Activated CD8-positive, alpha-beta memory T cell treated with anti-CD3 and anti-CD28 coated beads for 1 hour (primary cell): ENCODE measurements around the gene TMEM53.

ENCODE experiments used
- DNase-seq, 2 donors: peaks; one replicate each; pipeline ENCODE4 v3.0.0-alpha.2; 2020; ENCODE audit warnings: low read depth in 1 of 2; ENCODE audit errors: extremely low read depth in 1 of 2

Gene TMEM53

DNA sequence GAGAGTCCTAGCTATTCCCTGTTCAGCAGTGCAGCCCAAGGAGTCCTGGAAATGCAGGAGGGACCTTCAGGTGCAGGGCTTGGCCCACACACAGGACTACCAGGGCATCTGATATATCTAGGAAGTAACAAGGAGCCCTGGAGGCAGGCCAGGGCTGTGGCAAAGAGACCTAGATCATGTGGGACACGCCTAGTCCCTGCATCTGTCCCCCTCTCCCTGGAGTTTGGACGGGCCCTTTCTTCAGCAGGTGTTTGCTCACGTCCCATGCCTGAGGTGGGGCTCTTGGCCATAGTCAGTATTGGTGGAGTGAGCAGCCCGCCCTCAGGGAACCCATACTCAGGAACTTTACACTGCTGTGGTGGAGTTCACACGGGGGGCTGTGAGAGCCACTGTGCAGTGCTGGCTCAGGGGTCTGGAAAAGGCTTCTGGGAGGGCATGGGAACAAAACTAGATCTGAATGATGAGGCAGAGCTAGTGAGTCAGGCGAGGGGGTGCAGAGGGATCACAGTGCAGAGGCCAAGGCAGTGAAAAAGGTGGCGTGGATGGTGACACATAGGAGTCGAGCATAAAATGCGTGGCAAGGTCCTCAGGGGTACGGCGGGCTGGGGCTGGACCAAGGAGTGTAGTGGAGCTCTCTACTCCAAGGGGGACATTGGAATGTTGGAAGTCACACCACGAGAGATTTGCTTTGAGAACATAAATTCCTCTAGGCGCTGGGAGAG is 25.6 kb downstream of the TMEM53 start:
- no peak for DNase-seq

DNA sequence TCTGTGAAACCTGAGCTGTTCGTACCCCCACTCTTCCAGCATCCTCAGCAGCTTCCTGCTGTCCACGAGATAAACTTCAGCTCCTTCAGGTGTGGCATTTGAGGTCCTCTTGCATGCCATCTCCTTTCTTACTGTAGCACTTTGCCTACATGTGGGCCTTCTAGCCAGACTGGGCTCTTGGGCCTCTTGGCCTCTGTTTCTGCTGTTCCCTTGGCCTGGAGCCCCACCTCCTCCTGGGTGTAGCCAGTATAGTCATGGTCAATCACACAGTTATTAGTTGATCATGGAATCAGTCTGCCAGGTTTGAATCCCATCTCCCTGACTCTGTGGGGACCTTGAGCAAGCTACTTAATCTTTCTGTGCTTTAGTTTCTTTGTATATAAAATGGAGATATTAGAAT is 26.4 kb downstream of the TMEM53 start:
- no peak for DNase-seq

DNA sequence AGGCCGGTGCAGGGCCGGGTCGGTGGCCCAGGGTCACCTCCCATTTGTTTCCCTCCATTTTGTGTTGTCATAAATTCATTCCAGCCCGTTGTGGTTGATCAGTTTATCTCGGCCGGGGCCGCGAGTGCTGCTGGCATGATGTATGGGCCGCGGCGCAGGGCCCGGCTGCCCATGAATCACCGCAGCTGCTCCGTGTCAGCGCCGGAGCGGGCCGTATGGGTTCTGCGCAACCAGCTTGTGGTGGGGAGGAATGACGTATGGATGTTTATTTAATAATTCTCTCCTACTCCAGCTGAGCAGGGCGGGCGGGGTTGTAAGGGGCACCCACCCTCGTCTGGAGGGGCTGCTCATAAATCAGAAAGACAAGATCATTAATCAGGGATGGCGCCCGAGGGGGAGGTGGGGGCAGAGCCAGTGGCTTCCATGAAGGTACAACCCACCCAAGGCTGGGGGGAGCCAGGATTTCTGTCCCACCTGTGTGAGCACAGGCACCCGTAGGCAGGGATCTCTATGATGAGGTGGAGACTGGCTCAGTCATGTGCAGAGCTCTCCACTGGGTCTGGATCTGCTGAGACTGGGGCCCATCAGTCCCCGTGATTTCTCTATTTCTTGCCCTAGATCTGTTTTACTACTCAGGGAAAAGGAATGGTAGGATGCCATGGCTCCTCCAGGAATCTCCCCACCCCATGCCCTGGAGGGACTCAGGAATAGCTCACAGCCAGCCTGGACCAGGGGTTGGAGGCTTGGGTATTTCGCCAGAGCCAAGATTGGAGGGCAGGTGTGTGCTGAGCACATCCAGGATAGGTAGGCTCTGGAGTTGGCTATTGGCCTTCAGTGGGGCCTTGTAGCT is 27.8 kb downstream of the TMEM53 start:
- DNase-seq, result no peak

DNA sequence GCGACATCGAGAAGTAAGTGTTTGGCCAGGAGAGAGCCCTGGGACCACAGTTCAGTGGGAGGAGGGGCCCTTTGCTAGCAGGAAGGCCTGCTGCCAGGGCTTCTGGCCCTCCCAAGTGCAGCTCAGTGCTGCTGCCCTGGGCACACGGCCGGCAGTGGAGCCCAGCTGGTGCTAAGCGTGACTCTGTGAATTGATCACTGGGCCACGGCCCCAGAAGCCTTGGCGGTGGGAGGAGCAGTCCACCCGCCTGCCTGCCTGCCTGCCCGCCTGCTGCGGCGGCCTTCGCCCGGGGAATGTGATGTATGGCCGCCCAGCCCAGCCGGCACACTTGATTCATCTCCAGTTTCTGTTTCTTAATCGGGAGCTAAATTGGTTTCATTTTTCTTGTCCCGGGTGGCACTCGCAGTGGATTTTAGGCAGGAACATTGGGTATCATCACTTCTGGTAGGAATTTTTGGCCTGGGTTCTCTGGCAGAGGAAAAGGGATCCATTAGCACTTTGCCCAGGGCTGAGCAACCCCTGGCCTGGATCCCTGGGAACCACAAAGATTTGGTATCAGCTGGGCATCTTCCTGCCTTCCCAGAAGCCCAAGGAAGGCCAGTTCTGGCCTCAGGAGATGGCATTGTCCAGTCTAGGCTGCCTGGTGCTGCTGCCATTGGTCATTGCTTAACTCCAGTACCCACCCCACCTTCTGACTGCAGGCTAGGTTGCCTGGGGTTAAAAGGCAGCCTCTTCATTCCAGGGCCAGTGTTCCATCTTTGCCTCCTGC is 28.6 kb downstream of the TMEM53 start:
- DNase-seq, result no peak

DNA sequence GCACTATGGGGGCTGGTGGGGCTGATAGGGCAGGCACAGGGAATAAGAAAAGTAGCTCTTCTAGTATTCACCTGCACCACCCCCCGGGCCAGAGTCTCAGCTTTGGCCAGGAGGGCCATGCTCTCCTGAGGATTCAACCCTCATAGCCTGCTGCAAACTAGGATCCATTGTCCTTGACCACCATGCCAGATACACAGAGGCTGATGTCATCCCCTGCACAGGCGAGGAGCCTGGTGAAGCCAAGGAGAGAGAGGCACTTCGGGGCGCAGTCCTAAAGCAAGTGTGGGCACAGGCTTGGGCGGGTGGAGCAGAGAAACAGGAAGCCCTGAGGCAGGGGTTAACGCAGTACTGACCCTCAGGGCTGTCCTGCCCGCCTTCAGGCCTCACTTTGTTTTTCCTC is 29.5 kb downstream of the TMEM53 start:
- no peak for DNase-seq

DNA sequence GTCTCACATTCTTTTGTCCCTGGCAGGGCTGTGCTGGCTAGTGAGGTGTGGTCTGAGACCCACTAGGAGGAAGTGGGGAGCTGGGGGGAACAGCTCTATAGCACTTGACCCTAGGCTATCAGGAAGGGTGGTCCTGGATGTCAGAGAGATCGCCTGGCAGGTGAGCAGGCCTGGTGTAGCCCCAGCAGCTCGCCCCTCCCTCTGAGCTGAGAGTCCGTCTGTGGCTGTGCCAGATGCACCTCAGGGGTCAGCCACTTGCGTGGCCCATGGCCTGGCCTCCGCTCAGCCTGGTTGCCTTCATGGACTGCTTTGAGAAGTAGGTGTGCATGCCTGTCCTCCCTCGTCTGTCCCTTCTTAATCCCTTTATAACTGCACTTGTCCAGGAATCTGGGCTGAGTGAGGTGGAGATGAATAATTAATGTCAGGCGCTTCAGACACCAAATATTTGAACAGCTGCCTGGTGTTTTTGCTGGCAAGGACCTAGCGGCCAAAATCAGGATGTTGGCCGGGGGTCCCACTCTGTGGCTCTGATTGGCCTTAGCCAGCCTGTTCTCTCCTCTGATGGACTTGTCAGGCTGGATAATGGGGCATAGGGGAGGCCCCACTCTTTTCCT is 30.5 kb downstream of the TMEM53 start:
- no peak for DNase-seq

DNA sequence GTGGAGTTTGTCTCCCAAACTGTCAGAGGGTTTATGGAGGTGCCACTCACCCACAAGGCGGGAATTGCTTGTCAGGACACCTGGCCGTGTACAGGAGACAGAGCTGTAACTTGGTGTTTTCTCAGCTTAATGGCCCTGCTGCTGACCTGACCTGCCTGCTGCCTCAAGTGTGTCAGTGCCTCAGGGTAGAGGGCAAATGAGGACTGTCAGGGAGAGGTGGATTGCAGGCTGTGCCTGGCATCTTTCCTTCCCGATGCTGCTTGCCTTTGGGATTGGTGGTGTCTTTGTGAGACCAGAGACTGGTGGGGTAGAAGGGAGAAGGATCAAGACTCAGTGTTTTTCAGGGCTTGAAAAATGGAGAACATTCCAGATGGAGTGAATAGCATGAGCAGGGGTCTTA is 31.4 kb downstream of the TMEM53 start:
- DNase-seq, result no peak

DNA sequence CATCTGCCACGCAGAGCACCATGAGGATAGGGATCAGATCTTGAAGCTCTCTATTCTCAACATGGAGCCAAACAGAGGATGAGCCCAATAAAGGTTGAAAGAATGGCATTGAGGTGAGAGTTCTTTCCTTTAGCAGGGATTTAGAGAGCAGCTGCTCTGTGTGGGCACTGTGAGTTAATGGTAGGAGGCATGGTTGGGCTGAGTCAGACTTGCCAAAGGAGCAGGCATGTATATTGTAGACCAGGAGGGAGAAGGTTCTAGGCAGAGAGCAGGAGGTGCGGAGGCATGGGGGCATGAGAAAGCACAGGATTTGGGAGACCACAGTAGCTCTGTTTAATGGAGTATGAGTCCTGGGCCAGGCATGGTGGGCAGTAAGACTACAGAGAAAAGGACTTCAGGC is 32.0 kb downstream of the TMEM53 start:
- DNase-seq, result no peak

DNA sequence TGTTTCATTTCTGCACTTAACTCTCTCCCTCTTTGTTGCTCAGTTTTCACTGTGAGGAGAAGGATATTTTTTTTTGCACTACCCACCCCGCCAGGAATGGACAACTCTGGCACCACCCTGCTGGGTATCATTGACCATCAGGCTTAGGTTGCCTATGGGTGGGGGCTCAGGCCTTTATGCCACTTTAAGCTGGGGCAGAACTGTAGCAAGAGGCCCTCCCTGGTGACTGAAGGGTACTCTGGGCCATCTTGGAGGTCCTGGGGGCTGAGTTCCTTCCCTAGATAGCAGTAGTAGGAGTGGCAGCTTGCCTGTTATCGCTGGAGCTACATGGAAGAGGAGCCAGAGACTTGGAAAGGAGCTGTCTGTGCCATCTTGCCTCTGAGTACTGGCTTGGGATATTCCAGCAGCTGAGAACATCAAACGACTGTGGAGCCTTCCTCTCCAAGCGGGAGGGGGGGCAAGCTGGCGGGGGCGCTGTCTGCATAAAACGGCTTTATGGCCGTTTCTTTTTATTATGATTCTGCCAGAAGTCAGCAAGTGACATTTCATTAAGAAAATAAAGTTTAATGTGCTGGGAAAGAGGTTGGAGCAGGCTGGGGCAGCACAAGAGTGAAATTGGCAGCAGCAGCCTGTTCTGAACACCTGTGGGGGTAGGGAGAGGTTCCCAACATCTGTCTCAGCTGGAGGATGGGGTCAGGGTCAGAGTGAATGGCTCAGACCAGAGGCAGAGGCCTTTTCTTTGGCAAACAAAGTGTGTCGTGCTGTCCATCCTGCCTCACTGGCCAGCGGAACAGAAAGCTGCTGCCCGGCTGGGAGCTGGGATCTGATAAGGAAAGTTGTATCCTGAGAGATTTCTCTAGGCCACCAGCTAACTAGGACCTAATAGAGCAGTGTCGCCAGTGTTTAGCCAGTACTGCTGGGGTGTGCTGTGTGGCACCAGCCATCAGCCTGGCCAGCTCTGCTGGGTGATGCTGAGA is 32.9 kb downstream of the TMEM53 start:
- no peak for DNase-seq

DNA sequence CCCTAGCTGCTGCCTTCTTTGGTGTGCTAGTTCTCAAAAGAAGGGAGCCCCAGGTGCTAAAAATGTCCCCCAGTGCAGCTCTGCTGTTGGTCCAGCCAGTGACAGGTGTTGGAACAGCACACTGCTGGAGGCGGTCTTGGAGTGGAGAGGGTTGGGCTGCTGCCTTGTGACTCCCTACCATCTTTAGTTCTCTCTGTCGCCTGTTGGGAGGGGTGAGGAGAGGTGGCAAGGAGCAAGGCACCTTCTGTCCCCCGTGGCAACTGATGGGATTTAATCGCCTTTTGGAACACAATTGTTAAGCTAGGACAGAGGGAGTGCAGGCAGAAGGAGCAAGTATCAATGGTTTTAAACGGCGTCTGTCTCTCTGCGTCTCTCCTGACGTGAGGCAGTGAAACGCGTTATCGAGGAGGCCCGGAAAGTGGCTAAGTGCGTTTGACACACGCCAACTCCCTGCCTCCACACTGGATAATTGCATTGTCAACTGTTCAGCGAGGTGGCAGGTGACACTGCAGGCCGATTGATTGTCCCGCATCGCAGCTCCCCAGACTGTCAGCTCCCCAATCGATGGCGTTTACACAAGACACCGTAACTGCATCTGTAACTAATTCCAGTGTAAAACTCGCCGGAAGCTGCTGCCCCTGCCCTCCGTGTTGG is 34.0 kb downstream of the TMEM53 start:
- DNase-seq, result no peak

DNA sequence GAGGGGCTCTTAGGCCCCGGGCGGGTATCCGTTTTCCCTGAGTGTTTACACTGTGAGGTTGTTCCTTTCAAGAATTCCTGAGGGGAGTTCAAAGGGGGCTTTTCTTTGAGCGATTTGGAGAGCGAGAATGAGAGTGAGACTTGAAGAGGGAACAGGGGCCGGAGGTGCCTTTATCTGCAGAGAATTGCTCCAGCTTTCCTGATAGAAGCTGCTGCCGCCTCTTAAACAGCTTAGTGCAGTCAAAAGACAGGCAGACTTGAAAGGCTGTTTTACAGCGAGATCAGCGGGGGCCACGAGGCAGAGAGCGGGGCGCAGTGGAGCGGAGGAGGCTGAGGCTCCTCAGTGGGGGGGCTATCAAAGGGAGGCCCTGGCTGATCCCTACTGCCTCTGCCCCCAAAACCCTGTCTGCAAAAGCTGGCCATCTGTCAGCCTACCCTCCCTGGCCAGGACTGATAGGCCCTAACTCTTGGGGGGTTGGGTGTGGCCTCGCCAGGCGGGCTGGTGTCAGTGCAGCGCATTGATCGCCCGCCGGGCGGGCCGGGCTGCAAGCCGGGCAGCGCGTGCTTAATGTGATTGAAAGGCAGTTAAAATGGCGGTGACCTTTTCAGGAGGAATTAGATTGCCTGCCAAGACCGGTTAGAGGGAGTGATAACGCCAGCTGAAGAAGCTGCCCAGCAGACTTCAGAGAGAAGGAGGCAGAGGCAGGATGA is 36.4 kb downstream of the TMEM53 start:
- DNase-seq, result no peak

DNA sequence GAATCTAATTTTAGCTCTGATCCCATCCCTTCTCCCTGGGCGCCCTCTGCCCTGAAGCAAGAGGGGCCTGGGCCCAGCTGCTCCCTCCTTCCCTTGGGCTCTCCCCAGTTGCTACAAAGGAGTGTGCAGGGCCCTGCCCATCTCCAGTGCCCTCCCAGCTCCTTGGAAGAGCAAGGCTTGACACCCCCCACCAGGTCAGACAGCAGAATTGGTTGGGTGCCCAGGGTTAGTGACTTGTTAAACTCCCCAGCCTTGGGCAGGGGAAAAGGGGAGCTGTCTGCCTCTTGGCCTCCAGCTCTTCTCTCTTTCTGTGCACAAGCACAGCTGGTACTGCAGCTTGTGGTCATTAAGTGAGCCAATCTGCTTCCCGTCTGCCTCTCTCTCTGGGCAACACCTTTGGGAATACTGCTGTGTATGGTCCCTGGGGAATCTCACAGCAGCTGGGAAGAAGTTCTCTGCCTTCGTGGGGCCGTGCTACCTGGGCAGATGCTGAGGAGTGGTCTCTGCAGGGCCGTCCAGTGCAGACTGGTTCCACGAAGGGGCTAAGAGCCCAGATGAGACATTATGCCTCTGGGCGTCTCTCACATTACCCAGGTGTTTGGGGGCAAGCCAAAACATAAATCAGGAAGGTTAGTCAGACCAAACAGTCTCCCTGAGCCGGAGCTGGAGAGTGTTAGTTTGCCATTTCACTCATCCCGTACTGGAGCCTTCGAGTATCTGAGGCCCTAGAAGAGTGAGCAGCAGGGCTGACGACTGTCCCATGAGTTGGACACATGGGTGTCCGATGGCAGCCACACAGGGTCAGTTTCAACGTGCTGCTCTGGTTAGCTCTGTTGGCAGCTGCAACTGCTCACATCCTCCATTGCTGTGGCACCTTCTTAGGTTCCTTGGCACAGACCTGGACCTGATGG is 37.3 kb downstream of the TMEM53 start:
- no peak for DNase-seq

DNA sequence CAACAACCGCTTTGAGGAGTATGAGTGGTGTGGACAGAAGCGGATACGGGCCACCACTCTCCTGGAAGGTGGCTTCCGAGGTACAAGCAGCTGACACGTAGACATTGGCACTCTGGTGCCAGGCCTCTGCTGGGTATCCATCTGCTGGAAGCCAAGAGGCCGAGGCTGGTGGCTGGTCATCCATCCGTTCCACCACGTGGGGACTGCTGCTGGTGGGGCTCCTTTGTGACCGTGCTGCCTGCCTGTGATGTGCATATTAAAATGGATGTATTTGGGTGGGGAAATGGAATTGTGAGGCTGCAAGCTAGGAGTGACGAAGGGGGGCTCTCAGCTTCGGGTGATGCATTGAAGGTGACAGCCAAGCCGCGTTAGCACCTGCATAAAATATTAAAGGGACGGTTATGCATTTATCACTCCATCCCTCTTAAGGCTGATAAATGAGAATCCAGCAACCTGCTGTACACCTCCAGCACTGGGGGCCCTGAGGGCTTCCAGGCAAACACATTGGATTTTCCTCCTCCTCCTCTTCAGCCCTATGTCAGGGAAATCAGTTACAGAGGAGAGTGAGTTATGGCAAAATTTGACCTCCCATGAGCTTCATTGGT is 38.1 kb downstream of the TMEM53 start:
- DNase-seq, result no peak

DNA sequence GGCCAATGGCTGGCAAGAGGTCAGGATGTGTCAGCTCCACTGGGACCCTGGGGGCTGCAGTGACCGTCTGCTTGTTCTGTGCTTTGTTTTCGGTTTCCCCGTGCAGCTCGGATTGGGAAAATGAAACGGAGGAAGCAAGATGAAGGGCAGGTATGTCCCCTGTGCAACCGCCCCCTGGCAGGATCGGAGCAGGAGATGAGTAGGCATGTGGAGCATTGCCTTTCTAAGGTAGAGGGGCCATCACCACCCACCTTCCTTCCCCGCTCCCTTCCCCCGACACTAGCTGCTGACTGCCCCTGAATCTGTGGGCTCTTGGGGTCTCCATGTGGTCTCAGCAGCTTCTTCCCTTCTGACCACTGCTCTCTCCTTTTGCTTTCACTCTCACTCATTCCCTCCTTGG is 38.8 kb downstream of the TMEM53 start:
- DNase-seq, result no peak

DNA sequence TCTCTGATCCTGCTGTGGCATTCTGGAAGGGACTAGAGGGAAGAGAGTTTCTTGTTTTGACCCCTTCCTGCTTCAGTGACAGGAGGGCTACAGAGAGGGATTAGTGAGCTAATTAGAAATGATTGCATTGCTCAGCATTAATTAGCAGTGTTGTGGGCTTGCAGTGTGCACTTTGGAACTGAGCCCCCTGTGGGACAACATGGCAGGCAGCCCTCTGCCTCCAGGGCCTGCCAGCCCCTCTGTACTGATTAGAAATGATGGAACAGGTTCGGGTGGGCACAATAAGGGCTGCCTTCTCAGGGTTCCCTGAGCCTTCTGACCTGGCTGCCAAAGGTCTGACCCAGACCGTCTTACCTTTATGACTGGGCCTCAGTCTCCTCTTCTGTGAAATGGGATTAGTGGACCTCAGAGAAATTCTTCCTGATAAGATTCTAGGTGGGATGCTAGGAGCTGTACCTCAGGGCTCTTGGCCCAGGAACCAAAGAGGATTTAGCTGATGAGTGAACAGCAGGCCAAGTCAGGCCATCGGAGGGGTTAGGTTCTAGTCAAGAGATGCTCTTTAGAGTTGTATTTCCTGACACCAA is 39.6 kb downstream of the TMEM53 start:
- no peak for DNase-seq

DNA sequence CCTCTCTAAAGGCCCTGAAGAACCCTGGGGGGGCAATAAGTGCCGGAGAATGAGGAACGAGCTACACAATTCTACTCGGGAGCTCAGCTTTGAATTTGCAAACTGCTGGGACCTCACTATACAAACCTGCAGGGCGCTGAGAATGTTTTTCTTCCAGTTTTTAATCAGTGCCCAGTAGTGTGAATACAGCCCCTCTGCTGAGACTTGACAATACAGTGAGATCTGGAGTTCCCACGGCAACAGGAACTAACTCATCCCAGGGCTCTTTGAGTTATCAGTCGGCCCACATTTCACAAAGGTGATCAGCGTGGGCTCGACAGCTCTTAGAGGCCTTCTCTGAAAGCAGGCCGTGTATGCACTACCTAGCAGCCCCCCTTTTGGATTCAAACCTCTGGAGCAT is 41.7 kb downstream of the TMEM53 start:
- no peak for DNase-seq
